HG03342 (cell line): ENCODE measurements around the gene S100A5.

Source experiments
- ATAC-seq: cut with Tn5 transposase; IDR thresholded peaks from one replicate; pipeline ENCODE4 v1.9.1; 2021; ENCODE audit warnings: mild to moderate bottlenecking, moderate library complexity; ENCODE audit not compliant: unreplicated experiment

Gene S100A5

GRCh38 chr1:153548722-153549688 lies 8.3 kb upstream of the S100A5 start, which contains the start of gene S100A3:
TSS of gene S100A3 (minus strand) at chr1:153549258. CDS start at chr1:153548485, 773 bp downstream.
- no peak for ATAC-seq

DNA sequence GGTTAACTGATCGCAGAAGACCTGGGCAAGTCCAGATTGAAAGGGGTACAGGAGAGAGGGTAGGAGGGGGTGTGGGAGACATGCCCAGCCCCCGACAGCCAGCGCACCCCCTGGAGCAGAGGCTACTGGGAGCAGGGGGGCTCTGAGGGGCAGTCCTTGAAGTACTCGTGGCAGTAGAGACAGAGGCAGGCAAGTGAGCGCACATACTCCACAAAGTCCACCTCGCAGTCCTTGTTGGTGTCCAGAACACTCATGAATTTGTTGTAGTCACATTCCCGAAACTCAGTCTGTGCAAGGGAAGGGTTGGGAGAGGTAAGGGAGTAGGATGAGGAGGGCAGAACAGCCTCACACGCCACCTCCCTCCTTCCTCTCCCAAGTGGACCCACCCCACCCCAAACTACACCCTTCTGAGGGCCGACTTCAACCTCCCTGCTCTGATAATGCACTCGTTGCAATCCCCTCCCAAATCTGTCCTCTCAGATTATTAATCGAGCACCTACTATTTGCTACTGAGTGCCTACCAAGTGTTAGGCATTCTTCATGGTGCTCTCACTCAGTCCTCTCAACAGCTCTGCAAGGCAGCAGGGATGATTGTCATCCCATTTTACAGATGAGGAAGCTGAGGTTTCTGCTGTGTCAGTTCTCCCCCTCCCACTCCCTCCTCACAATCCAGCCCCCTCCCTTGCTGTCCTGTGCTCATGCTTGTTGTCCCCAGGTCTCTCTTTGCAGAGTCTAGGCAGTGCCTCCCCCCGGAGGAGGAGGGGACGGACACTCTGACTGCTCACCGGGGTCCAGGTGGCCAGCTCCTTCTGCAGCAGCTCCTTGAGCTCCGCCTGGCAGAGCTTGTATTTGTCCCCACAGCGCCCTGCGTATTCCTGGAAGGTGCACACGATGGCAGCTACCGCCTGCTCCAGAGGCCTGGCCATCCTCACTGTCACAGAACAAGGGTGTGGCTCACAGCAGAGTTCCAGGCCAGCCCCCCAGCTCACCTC lies 7.1 kb upstream of the S100A5 start:
- no peak for ATAC-seq

DNA sequence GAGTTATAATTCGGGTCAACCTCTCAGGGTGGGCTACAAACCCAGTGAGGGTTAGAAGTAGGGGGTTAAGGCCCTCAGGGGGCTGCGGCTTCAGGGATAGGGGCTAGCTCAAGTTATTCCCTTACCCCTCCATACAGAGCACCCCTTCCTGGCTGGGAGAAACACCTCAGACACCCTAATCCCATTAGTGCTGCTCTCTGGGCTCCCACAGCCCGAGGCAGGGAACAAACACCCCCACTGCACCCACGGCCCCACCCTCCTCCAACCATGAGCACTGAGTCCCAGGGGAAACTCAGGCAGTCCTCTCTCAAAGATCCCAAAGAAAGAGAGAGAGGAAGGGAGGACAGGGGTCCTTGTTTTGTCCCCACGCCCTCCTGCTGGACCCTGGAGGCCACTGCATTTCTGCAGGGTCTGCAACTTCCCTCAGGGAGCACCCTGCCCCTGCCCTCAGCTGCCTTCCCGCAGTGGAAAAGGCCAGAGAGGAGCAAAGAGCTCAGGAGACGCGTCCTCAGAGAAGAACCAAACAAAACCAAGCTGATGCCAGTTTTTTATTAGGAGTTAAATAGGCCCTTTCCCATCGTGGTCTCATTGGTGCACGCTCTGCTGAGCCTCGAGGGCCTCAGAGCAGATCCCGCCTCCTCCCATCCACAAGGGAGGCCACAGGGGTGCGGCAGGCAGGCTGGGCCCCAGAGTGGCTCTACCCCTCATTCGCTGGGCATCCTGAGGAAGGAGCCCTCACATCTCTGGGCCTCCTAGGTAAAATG lies 6.2 kb upstream of the S100A5 start:
- ATAC-seq: no peak

DNA sequence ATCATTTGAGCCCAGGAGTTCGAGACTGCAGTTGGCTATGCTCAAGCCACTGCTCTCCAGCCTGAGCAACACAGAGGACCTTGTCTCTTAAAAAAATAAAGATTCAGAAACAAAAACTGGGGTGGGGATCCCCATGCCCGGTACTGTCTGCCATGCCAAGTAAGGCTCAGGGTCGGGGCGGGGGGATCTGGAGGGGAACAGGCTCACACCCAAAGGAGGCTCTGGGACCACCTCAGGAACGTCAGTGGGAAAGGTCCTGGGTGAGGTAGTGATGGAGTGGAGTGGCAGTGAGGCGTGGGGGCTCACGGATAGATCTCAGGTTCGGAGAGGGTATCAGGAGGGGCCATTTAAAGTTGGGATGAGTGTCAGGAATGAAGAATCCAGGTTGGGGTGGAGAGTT lies 5.6 kb upstream of the S100A5 start:
- ATAC-seq: no peak

DNA sequence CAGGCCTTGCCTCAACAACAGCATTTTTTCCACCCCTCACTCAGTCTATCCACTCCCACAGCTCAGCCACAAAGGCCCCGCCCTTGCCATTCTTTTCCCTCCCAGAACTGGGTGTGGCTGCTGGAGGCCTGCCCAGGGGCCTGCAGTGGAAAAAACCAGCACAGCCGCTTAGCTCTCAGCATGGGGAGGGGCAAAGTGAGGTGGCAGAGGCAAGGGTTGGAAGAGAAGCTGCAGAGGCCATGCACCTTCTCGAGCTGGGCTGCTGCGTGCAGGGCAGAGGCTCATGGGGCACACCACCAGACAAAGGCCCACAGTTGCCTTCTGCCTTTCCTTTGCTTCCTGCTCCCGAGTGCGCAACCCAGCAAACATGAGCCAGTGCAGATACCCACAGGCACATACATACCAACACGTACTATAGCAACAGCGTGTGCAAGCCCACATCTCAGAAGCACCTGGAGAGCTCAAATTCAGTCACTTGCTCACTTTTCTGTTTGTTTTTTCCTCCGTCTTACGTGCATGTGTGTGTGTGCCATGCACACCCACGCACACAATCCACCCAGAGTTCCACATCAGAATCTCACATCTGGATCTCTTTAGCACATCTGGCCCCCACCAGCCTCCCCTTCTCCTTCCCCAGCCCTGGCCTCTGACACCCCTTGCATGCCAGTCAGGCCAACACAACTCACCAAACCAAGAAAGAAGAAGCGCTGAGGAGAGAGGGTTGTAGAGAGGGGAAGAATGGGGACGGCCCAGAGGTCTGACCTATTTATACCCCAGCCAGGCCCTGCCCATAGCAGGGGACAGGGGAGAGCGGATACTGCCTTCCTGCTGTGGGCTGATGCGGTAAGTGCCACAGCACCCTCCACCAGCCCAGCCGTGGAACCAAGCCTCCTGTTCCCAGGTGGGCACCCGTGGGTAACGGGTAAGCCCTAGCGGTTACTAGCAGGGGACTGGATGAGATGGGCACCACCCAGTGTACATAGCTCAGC lies 4.6 kb upstream of the S100A5 start, which contains the start of gene S100A4:
Gene S100A4, minus strand, starts transcription at position 740 of the 989 bp plus-strand sequence. CDS start 1,012 bp downstream, outside the sequence.
- ATAC-seq: peak; percentile 48

DNA sequence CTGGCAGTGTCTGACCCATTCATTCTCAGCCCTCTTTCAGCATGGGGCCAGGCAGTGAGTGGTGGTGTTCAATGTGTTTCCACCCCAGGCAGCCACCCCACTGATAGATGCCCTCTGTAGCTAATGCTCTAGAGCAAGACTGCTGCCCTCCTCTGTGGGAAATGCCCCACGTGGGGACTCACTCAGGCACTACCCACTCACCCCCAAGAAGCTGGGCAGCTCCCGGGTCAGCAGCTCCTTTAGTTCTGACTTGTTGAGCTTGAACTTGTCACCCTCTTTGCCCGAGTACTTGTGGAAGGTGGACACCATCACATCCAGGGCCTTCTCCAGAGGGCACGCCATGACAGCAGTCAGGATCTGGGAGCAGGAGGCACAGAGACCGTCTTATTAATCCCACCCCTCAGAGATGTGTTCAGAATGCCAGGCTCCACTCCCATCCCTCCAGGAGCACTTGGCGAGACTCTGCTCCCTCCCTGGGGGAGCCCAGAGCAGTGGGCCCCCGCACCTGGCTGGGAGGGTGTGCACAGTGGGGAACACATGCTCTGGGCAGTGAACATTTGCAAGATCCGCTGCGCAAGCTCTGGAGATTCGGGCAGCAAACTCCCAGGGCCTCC lies 3.8 kb upstream of the S100A5 start:
- ATAC-seq: no peak

DNA sequence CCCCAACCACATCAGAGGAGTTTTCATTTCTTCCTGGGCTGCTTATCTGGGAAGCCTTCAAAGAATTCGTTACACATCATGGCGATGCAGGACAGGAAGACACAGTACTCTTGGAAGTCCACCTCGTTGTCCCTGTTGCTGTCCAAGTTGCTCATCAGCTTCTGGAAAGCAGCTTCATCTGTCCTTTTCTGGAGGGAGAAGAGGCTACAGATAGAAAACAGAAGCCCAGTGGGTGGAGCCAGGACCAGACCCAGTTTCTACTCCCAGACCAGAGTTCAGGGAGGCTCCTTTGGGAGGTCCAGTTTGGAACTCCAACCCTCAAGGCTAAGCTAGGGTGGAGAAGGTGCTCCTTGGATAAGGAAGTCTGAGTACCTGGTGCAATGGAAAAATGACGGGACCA lies 3.0 kb upstream of the S100A5 start:
- no peak for ATAC-seq

- ATAC-seq: no peak
Observed at GRCh38 chr1:153542956-153543711, 2.4 kb upstream of the S100A5 start.

DNA sequence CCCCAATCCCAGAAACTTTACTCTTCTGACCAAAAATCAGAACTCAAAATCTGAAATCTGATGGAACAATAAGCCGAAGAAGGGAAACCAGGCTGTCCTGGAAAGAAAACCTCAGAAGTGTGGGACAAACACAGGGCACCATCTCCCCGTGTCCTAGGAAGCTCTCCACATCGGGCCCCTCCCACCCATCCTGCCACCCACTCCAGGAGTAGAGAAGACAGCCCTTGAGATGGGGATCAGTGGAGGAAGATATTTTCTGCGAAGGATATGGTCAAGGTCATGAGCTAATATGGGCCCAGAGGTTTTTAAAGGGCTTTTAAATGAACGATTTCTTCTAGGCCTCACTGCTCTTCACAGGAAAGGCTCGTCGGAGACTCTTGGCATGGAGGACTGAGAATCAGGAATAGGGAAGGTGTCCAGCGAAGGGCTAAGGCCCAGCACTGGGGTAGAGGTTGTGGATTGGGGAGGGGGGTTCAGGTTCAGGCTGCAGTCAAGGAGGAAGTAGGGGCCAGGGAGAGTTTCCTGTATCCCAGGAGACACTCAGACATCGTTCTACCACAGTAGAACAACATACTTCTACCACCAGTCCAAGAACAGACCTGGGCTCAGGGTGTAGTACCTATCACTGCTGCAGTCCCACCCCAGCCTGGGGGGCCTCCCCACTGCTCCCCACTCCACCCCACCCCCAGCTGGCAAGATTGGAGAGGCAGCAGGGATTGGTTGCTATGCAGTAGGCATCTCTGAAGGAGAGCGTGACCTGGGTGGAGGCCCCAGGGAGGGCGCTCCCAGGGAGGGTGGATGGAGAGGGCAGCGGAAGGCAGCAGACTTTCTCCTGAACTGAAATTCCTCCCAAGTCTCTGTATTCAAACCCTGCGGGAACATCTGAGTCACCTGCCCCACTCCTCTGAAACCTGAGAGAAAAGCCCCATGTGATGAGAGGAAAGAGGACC lies 1.2 kb upstream of the S100A5 start:
- no peak for ATAC-seq

DNA sequence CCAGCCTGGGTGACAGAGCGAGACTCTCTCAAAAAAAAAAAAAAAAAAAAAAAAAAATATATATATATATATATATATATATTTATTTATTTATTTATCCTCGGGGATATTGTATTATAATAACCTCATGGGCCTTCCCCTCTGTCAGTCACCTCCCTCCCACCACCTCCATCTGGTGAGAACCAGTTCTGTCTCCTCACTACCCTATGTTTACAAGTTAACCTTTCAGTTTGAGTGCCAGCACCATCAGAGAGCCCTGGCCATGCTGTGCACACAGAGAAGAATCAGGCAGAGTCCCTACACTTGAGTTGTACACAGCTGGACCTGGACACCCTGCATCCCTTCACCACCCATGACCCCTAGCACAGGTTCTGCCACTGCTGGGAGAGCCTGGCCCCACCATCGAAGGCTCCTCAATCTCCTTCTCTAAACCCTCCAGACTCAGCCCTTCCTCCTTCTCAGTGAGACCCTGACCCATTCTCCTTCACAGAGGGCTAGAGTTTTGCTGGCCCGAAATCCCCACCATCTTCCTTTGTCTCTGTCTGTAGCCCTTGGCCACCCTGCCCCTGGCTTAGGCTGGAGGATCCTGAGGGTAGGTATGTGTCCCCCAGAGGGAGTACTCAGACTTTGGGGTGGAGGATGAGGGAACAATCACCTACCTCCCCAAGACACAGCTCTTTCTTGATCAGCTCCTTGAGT lies 1.2 kb downstream of the S100A5 start:
- ATAC-seq: no peak

DNA sequence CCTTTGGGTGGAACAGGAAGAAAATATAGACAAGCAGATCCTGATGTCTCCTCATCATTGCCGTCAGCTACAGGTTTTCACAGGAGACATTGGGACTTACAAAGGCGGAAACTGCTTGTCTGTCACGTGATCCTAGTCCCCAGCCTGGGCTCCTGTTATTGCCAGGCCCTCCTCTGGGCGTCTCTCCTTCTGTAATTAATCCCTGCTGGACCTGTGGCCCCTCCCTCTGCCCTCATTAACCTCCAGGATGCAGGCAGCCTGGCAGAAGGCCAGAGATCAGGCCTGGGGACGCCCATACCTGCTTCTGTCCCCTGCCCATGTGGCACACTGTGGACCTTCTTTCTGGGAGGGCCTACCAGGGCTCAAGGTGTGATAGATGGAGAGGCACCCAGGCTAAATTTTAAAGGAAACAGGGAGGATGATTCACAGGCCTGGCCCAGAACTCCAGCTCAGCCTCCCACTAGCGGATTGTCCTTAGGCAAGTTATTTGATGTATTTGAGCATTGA lies 2.4 kb downstream of the S100A5 start:
- ATAC-seq: no peak

DNA sequence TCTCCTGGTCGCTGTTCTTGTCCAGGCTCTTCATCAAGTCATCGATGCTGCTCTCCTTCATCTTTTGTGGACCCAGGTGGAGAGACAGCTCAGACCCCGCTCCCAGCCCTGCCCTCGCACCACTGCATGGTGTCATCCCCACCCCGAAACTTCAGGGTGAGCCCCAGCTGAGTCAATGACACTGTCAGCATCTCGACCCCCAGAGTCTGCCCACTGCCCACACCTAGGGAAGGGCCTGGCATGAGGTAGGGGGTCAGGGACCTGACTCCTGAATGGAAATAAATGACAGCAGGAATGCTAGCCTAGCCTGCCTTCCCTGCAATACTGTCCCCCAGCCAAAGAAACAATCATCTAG lies 3.4 kb downstream of the S100A5 start:
- ATAC-seq: no peak

DNA sequence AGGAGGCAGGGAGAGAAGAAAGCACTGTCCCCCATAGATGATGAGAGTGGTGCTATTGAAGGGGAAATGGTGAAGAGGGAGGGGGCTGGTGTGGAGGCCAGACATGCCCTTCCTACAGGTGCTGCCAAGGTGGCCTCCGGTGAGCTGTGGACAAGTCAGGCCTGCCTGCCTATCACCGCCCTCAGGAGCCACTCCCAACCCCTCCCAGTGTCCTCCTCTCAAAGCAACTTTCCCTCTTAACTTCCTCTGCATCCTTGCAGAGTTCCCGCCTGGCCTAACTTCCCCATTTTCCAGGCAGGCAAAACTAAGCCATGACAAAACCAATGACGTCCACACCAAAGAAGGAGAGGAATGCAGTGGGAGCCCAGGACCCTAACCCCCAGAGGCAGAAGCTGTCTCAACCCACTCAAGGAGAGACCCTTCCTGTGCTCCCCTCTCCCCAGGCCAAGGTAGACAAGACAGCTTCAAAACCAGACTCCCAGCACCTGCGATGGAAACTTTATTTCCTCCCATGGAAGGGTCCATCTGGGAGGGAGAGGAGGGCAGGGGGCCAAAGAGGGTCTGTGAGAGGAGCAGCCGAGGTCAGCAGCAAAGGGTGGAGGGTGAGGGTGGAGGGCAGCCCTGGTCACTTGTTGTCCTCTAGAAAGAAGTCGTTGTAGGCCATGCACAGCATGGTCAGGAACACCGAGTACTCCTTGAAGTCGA lies 3.9 kb downstream of the S100A5 start:
- no peak for ATAC-seq

- ATAC-seq: no peak
Observed at GRCh38 chr1:153536012-153536670, 4.6 kb downstream of the S100A5 start.
